ENCODE results near the gene ROR2. TPM values are rescaled to one million over a fixed set of nuclear protein-coding genes. Genes with fewer than 3 reads are reported as not detected.
A peak's percentile ranks its signal among the peaks of the same experiment; 100 is the strongest.

ROR2 gene
- total and polyA plus RNA-seq, 5 donors: 20.1 to 38.9 (median 35.3) TPM

- intact Hi-C loops (cut with DNase I): no loop called here
- no peak overlapping the region for H3K4me3 ChIP-seq (ENCODE audit: low read length)
- H3K9me3 ChIP-seq (ENCODE audit: control insufficient read depth, low read length): no peaks in the 10 kb centered on the region
- no peak for ATAC-seq
- no peaks in the 10 kb centered on the region for H3K27me3 ChIP-seq (ENCODE audit: control insufficient read depth, insufficient read depth)
- 86% methylated on average over 21 of the region's 21 CpGs for whole genome bisulfite sequencing
- no peak for DNase-seq
- H3K27ac ChIP-seq (ENCODE audit: low read length): no peak overlapping the region
- H3K4me1 ChIP-seq (ENCODE audit: control insufficient read depth, insufficient read depth, low read length): no peaks in the 10 kb centered on the region
Observed at GRCh38 chr9:91732187-91733005, 217.6 kb downstream of the ROR2 start.

- intact Hi-C loops (cut with DNase I): no loop called here
- 91% methylated on average over 15 of the region's 15 CpGs for WGBS
Observed at GRCh38 chr9:91730806-91731205, 219.2 kb downstream of the ROR2 start.

GRCh38 chr9:91729558-91729842 is 220.5 kb downstream of the ROR2 start:
- ATAC-seq: peak; percentile 48 to 62
- intact Hi-C loops (cut with DNase I): loop anchor here in 2 of 4 donors (10.0 kb wide), 1 partner anchor 815 kb away; no protein-coding TSS in a partner anchor
- 65% methylated on average over 9 of the region's 9 CpGs for whole genome bisulfite sequencing
- Histone ChIP-seq H3K4me3 (ENCODE audit: low read length) (no peak overlapping the region), H3K4me1 (ENCODE audit: control insufficient read depth, insufficient read depth, low read length) (no peaks in the 10 kb centered on the region), H3K9me3 (ENCODE audit: control insufficient read depth, low read length) (no peaks in the 10 kb centered on the region), H3K27me3 (ENCODE audit: control insufficient read depth, insufficient read depth) (no peaks in the 10 kb centered on the region), H3K27ac (ENCODE audit: low read length) (peak overlapping the region; percentile 79)
- DNase-seq: no peak

More at GRCh38 chr9:91730806-91731205, 219.2 kb downstream of the ROR2 start:
- no peak overlapping the region for H3K27ac ChIP-seq (ENCODE audit: low read length)
- DNase-seq (no peak), ATAC-seq (no peak)
- H3K27me3 ChIP-seq (ENCODE audit: control insufficient read depth, insufficient read depth): no peaks in the 10 kb centered on the region
- no peaks in the 10 kb centered on the region for H3K9me3 ChIP-seq (ENCODE audit: control insufficient read depth, low read length)
- no peaks in the 10 kb centered on the region for H3K4me1 ChIP-seq (ENCODE audit: control insufficient read depth, insufficient read depth, low read length)
- H3K4me3 ChIP-seq (ENCODE audit: low read length): no peak overlapping the region

- ATAC-seq (no peak), DNase-seq (no peak)
- Histone ChIP-seq H3K9me3 (ENCODE audit: control insufficient read depth, low read length) (no peaks in the 10 kb centered on the region), H3K4me1 (ENCODE audit: control insufficient read depth, insufficient read depth, low read length) (no peaks in the 10 kb centered on the region), H3K27ac (ENCODE audit: low read length) (peak overlapping the region; percentile 84), H3K4me3 (ENCODE audit: low read length) (no peak overlapping the region), H3K27me3 (ENCODE audit: control insufficient read depth, insufficient read depth) (no peaks in the 10 kb centered on the region)
- intact Hi-C loops (cut with DNase I): loop anchor here in 2 of 4 donors (10.0 kb wide), 1 partner anchor 813 kb away; no protein-coding TSS in a partner anchor
- WGBS: 84% methylated on average over 5 of the region's 5 CpGs
Observed at GRCh38 chr9:91727972-91728371, 222.1 kb downstream of the ROR2 start.

DNA sequence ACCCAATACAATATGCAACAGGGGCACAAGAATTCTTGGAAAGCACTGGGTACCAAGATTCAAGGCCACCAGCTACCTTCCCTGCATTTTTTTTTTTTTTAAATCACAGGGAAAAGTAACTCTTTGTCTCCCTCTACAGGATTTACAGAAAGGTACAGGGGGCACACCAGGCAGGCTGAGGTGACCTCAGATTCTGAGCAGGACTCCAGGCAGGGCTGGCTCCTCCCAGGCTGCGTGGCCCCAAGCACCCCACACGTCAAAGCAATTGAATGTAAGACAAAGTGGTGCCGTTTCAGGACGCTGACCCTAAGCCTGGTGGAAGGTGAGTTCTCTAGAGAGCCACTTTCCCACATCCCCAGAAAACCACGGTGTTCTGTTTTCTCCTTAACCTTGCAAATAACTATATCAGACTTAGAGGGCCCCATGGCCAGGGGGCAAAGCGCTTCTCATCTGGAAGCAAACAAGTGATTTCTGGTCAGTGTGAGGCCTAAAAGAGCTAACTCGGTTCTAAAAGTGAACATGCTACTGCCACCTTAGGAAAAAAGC is 222.6 kb downstream of the ROR2 start:
- Histone ChIP-seq H3K9me3 (ENCODE audit: control insufficient read depth, low read length) (no peaks in the 10 kb centered on the region), H3K4me1 (ENCODE audit: control insufficient read depth, insufficient read depth, low read length) (no peaks in the 10 kb centered on the region), H3K27ac (ENCODE audit: low read length) (peak overlapping the region; percentile 84), H3K4me3 (ENCODE audit: low read length) (no peak overlapping the region), H3K27me3 (ENCODE audit: control insufficient read depth, insufficient read depth) (no peaks in the 10 kb centered on the region)
- DNase-seq (no peak), ATAC-seq (peak; percentile 44 to 57)
- intact Hi-C loops (cut with DNase I): loop anchor here in 2 of 4 donors (10.0 kb wide), 1 partner anchor 813 kb away; no protein-coding TSS in a partner anchor
- 43% methylated on average over 7 of the region's 7 CpGs for WGBS

- Histone ChIP-seq H3K9me3 (ENCODE audit: control insufficient read depth, low read length) (no peaks in the 10 kb centered on the region), H3K27ac (ENCODE audit: low read length) (no peak overlapping the region), H3K4me1 (ENCODE audit: control insufficient read depth, insufficient read depth, low read length) (no peaks in the 10 kb centered on the region), H3K27me3 (ENCODE audit: control insufficient read depth, insufficient read depth) (no peaks in the 10 kb centered on the region), H3K4me3 (ENCODE audit: low read length) (no peak overlapping the region)
- intact Hi-C loops (cut with DNase I): loop anchor here in 2 of 4 donors (10.0 kb wide), 1 partner anchor 812 kb away; no protein-coding TSS in a partner anchor
- ATAC-seq (no peak), DNase-seq (no peak)
- 90% methylated on average over 19 of the region's 19 CpGs for whole genome bisulfite sequencing
Observed at GRCh38 chr9:91726406-91727100, 223.5 kb downstream of the ROR2 start.

GRCh38 chr9:91725651-91726050 is 224.4 kb downstream of the ROR2 start:
- Histone ChIP-seq H3K4me1 (ENCODE audit: control insufficient read depth, insufficient read depth, low read length) (no peaks in the 10 kb centered on the region), H3K9me3 (ENCODE audit: control insufficient read depth, low read length) (no peaks in the 10 kb centered on the region), H3K4me3 (ENCODE audit: low read length) (no peak overlapping the region), H3K27me3 (ENCODE audit: control insufficient read depth, insufficient read depth) (no peaks in the 10 kb centered on the region), H3K27ac (ENCODE audit: low read length) (no peak overlapping the region)
- no peak for DNase-seq
- ATAC-seq: no peak
- intact Hi-C loops (cut with DNase I): loop anchor here in 2 of 4 donors (10.0 kb wide), 1 partner anchor 811 kb away; no protein-coding TSS in a partner anchor
- WGBS: 87% methylated on average over 7 of the region's 7 CpGs

DNA sequence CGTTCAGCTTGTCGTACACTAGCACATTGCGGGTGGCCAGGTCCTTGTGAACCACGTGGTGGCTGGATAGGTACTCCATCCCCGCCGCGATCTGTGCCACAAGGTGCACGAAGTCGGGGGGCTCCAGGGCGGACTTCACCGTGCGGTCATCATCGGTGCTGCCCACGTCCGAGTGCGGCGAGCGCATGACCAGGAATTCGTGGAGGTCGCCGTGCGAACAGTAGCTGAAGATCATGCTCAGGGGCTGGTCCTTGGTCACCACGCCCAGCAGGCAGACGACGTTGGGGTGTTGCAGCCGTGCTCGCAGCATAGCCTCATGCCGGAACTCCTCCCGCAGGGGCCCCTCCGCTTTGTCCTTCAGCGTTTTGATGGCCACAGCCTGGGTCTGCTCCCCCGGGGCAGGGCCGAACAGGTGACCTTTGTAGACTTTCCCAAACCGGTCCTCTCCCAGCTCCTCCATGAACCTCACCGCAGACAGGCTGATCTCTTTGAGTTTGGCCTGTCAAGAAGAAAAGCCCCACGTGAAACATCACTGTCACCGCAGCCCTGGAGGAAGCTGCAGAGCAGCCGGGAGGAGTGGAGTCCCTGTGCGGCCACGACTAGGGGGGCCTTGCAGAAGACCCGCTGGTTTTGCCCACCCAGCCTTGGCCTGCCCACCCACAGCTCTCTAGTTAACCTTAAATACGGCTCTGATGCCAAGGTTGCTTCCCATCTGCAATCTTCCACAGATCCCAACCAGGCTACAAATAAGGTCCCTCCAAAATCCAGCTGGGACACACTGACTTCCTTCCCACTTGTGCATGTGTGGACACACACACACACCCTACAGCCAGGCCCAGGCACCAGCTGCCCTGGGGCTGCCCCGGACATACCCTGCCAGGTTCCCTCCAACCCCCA is 225.2 kb downstream of the ROR2 start:
- intact Hi-C loops (cut with DNase I): loop anchor here in 2 of 4 donors (10.0 kb wide), 1 partner anchor 810 kb away; no protein-coding TSS in a partner anchor
- DNase-seq: no peak
- H3K4me3 ChIP-seq (ENCODE audit: low read length): no peak overlapping the region
- no peak for ATAC-seq
- no peaks in the 10 kb centered on the region for H3K27me3 ChIP-seq (ENCODE audit: control insufficient read depth, insufficient read depth)
- H3K4me1 ChIP-seq (ENCODE audit: control insufficient read depth, insufficient read depth, low read length): no peaks in the 10 kb centered on the region
- no peak overlapping the region for H3K27ac ChIP-seq (ENCODE audit: low read length)
- H3K9me3 ChIP-seq (ENCODE audit: control insufficient read depth, low read length): no peaks in the 10 kb centered on the region
- 92% methylated on average over 43 of the region's 43 CpGs for whole genome bisulfite sequencing

- Histone ChIP-seq H3K27me3 (ENCODE audit: control insufficient read depth, insufficient read depth) (no peaks in the 10 kb centered on the region), H3K9me3 (ENCODE audit: control insufficient read depth, low read length) (no peaks in the 10 kb centered on the region), H3K4me1 (ENCODE audit: control insufficient read depth, insufficient read depth, low read length) (no peaks in the 10 kb centered on the region), H3K4me3 (ENCODE audit: low read length) (no peak overlapping the region), H3K27ac (ENCODE audit: low read length) (no peak overlapping the region)
- no peak for DNase-seq
- intact Hi-C loops (cut with DNase I): loop anchor here in 2 of 4 donors (10.0 kb wide), 1 partner anchor 809 kb away; no protein-coding TSS in a partner anchor
- ATAC-seq: no peak
- WGBS: 93% methylated on average over 21 of the region's 21 CpGs
Observed at GRCh38 chr9:91724068-91724440, 226.0 kb downstream of the ROR2 start.

DNA sequence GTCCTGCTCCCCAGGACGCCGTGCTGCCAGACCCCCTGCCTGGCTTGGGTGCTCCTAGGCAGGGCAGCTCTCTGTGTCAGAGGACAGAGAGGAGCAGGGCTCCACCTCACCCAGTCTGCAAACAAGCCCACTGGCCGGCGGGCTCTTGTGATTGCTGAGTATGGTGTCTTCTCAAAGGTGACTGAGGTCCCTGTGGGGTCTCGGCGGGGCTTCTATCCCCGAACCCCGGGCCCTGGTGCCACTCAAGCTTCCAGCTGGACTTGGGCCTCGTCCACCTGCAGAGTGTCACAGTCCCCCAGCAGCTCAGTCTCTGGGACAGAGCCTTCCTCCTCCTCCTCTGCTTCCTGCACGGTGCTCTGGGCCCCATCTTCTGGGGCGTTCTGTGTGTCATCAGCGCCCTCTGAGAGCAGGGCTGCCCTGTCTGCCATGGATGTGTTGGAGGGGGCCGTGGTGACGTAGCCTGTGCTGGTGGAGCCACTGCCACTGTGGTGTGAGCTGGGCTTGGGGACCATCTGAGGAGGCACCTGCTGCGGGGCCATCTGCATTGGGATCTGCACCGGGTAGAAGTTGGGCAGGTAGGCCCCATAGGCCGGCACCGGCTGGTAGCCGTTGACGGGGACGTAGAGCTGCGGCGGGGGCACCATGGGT is 226.5 kb downstream of the ROR2 start:
- 90% methylated on average over 23 of the region's 23 CpGs for WGBS
- intact Hi-C loops (cut with DNase I): loop anchor here in 2 of 4 donors (10.0 kb wide), 1 partner anchor 809 kb away; no protein-coding TSS in a partner anchor
- H3K4me1 ChIP-seq (ENCODE audit: control insufficient read depth, insufficient read depth, low read length): no peaks in the 10 kb centered on the region

More for the DNA sequence above, 226.5 kb downstream of the ROR2 start:
- Histone ChIP-seq H3K9me3 (ENCODE audit: control insufficient read depth, low read length) (no peaks in the 10 kb centered on the region), H3K27me3 (ENCODE audit: control insufficient read depth, insufficient read depth) (no peaks in the 10 kb centered on the region), H3K4me3 (ENCODE audit: low read length) (no peak overlapping the region), H3K27ac (ENCODE audit: low read length) (no peak overlapping the region)
- ATAC-seq (no peak), DNase-seq (no peak)
